ENCODE measurements around the gene VEPH1. TPM values are rescaled to one million over a fixed set of nuclear protein-coding genes. Genes with fewer than 3 reads are reported as not detected.

VEPH1 gene
- total and polyA plus RNA-seq, 9 of the 15 experiments (the other 6 are each of a cell fraction or from before 2014, with no cell fraction given) = 4.5 to 15.6 (median 5.8) TPM

DNA sequence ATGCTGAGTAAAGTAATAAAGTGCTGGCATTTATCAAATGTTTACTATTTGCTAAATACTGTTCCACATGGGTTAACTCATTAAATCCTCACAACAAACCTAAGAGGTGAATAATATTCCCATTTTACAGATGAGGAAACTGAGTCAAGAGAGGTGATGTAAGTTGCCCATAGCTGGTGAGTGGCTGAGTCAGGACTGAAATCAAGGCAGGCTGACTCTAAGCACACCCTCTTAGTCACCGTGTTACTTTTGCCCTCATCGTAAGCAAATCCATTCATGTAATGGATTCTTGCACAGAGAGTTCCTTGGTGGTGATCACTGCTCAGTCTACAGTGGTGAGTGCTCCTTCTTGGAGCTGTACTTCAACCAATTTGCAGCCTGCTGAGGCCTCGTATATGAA lies 95.4 kb downstream of the VEPH1 start:
- DNase-seq (ENCODE audit: extremely low read depth in 1 of 4, low spot score in 3 of 4) (no peak), ATAC-seq (no peak), FAIRE-seq (no peak)
- H3K9me3 ChIP-seq (replicated peaks; ENCODE audit: control insufficient read depth, insufficient read depth, low read depth, low read length) = no peaks in the 10 kb centered on the region
- H3K36me3 ChIP-seq (ENCODE audit: control insufficient read depth, insufficient read depth, low read length) = no peaks in the 10 kb centered on the region
- intact Hi-C loops (cut with micrococcal nuclease) = no loop called here
- H3K4me1 ChIP-seq (replicated peaks in 1 of 2; ENCODE audit: control insufficient read depth in 2 of 2, insufficient read depth in 2 of 2, low read length in 2 of 2) = no peaks in the 10 kb centered on the region
- H4K20me1 ChIP-seq (replicated peaks; ENCODE audit: control insufficient read depth, insufficient read depth, low read length) = no peaks in the 10 kb centered on the region
- no peak overlapping the region for H3K27ac ChIP-seq (ENCODE audit: extremely low read depth, low read depth, low read length)
- no peak overlapping the region for H3K4me2 ChIP-seq (ENCODE audit: insufficient read depth, low read length)
- H3K27me3 ChIP-seq (ENCODE audit: control insufficient read depth in 2 of 2, insufficient read depth in 2 of 2, low read length in 2 of 2) = no peaks in the 10 kb centered on the region
- ChIA-PET CTCF (ENCODE audit: low intra/inter-chr PET ratio) (no interaction called here), POLR2A (interaction anchor here (0.5 kb wide), 1 partner anchor 30 kb away, joined by 3 read pairs; no protein-coding TSS in a partner anchor)
- in situ Hi-C loops (cut with MboI) = no loop called here
- 7% methylated on average over 3 of the region's 3 CpGs for WGBS (ENCODE audit: insufficient coverage, low coverage, missing lambda C conversion rate)
- no TSS peak for BruUV-seq (replicated peaks)
- TF ChIP-seq JUN (IDR thresholded peaks at IDR 0.05; ENCODE audit: borderline replicate concordance, low read depth, low read length) = no peak
- TF ChIP-seq JUN (CRISPR knock-in tag; IDR thresholded peaks at IDR 0.05; ENCODE audit: borderline replicate concordance) = no peak
- peak; percentile 83 for TF ChIP-seq RBM25 (IDR thresholded peaks at IDR 0.05; ENCODE audit: low read depth, low read length, severe bottlenecking)
- 0 out of 2 replicates have a peak, but pooled peaks have one; percentile 25 for TF ChIP-seq ADNP (tag; IDR thresholded peaks at IDR 0.05)
- no peaks in the 10 kb centered on the region for H3K9me1 ChIP-seq (ENCODE audit: control insufficient read depth, insufficient read depth, low read length)
- H2AFZ ChIP-seq (ENCODE audit: low read depth, low read length) = no peak overlapping the region
- no peaks in the 10 kb centered on the region for H3K79me2 ChIP-seq (ENCODE audit: control insufficient read depth, insufficient read depth, low read length)
- no peak overlapping the region for H3K9ac ChIP-seq (ENCODE audit: insufficient read depth in 1 of 2, low read depth in 2 of 2, low read length in 2 of 2)
- no peak overlapping the region for H3K4me3 ChIP-seq

DNA sequence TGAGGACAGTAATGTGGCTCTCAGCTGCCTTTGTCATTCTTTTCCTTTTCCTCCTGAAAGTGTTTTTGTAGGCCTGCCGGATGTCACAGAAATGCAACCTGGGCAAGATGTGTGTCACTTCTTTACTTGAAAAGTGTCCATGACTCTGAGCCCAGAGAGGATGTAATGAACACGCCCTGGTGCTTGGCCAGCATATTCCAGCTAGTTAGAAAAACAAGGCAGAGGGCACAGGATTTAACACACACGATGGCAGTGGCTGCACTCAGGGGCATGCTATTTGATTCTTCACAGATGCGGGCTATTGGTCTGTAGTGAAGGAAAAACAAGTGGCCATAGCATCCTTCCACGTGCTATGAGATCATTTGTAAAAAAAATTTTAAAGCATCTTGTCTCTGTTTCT lies 96.8 kb downstream of the VEPH1 start:
- Histone ChIP-seq H3K9me3 (replicated peaks; ENCODE audit: control insufficient read depth, insufficient read depth, low read depth, low read length) (no peaks in the 10 kb centered on the region), H3K4me3 (no peak overlapping the region), H3K9ac (ENCODE audit: insufficient read depth in 1 of 2, low read depth in 2 of 2, low read length in 2 of 2) (no peak overlapping the region), H3K4me2 (ENCODE audit: insufficient read depth, low read length) (no peak overlapping the region), H3K9me1 (ENCODE audit: control insufficient read depth, insufficient read depth, low read length) (no peaks in the 10 kb centered on the region), H3K4me1 (replicated peaks in 1 of 2; ENCODE audit: control insufficient read depth in 2 of 2, insufficient read depth in 2 of 2, low read length in 2 of 2) (no peaks in the 10 kb centered on the region), H3K36me3 (ENCODE audit: control insufficient read depth, insufficient read depth, low read length) (no peaks in the 10 kb centered on the region), H4K20me1 (replicated peaks; ENCODE audit: control insufficient read depth, insufficient read depth, low read length) (no peaks in the 10 kb centered on the region), H2AFZ (ENCODE audit: low read depth, low read length) (no peak overlapping the region), H3K27me3 (ENCODE audit: control insufficient read depth in 2 of 2, insufficient read depth in 2 of 2, low read length in 2 of 2) (no peaks in the 10 kb centered on the region), H3K27ac (ENCODE audit: extremely low read depth, low read depth, low read length) (no peak overlapping the region), H3K79me2 (ENCODE audit: control insufficient read depth, insufficient read depth, low read length) (no peaks in the 10 kb centered on the region)
- FAIRE-seq (no peak), ATAC-seq (no peak), DNase-seq (ENCODE audit: extremely low read depth in 1 of 4, low spot score in 3 of 4) (no peak)
- ChIA-PET POLR2A (no interaction called here), CTCF (ENCODE audit: low intra/inter-chr PET ratio) (no interaction called here)
- in situ Hi-C loops (cut with MboI) (no loop called here), intact Hi-C loops (cut with micrococcal nuclease) (no loop called here)
- BruUV-seq (replicated peaks) = no TSS peak
- 4% methylated on average over 5 of the region's 5 CpGs for WGBS (ENCODE audit: insufficient coverage, low coverage, missing lambda C conversion rate)
- TF ChIP-seq, protein P1, sequence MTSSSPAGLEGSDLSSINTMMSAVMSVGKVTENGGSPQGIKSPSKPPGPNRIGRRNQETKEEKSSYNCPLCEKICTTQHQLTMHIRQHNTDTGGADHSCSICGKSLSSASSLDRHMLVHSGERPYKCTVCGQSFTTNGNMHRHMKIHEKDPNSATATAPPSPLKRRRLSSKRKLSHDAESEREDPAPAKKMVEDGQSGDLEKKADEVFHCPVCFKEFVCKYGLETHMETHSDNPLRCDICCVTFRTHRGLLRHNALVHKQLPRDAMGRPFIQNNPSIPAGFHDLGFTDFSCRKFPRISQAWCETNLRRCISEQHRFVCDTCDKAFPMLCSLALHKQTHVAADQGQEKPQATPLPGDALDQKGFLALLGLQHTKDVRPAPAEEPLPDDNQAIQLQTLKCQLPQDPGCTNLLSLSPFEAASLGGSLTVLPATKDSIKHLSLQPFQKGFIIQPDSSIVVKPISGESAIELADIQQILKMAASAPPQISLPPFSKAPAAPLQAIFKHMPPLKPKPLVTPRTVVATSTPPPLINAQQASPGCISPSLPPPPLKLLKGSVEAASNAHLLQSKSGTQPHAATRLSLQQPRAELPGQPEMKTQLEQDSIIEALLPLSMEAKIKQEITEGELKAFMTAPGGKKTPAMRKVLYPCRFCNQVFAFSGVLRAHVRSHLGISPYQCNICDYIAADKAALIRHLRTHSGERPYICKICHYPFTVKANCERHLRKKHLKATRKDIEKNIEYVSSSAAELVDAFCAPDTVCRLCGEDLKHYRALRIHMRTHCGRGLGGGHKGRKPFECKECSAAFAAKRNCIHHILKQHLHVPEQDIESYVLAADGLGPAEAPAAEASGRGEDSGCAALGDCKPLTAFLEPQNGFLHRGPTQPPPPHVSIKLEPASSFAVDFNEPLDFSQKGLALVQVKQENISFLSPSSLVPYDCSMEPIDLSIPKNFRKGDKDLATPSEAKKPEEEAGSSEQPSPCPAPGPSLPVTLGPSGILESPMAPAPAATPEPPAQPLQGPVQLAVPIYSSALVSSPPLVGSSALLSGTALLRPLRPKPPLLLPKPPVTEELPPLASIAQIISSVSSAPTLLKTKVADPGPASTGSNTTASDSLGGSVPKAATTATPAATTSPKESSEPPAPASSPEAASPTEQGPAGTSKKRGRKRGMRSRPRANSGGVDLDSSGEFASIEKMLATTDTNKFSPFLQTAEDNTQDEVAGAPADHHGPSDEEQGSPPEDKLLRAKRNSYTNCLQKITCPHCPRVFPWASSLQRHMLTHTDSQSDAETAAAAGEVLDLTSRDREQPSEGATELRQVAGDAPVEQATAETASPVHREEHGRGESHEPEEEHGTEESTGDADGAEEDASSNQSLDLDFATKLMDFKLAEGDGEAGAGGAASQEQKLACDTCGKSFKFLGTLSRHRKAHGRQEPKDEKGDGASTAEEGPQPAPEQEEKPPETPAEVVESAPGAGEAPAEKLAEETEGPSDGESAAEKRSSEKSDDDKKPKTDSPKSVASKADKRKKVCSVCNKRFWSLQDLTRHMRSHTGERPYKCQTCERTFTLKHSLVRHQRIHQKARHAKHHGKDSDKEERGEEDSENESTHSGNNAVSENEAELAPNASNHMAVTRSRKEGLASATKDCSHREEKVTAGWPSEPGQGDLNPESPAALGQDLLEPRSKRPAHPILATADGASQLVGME (CRISPR knock-in tag; IDR thresholded peaks at IDR 0.05) = no peak
- TF ChIP-seq ZNF436 (CRISPR knock-in tag; IDR thresholded peaks at IDR 0.05) (no peak), ZBTB33 (CRISPR knock-in tag; IDR thresholded peaks at IDR 0.05) (no peak), THRAP3 (IDR thresholded peaks at IDR 0.05; ENCODE audit: borderline replicate concordance) (no peak), PRPF4 (IDR thresholded peaks at IDR 0.05; ENCODE audit: insufficient read depth, low read depth, low read length, poor library complexity, severe bottlenecking) (no peak)
